GM12865 (cell line): ENCODE measurements around the gene HRH1.

Source experiments
- DNase-seq: peaks from one replicate; pipeline ENCODE4 v3.0.0; 2010; ENCODE audit warnings: low read depth
- H3K4me3 ChIP-seq: 2 replicates; pipeline ENCODE4 v1.5.1; 2011; ENCODE audit warnings: mild to moderate bottlenecking, low read depth, low read length, control low read depth
- CTCF ChIP-seq: IDR thresholded peaks from 2 replicates; pipeline ENCODE4 v1.5.1; 2011; ENCODE audit warnings: low read length, control low read depth, low read depth, inconsistent platforms; ENCODE audit not compliant: insufficient read depth; ENCODE audit errors: missing control alignments

Gene HRH1

GRCh38 chr3:11220230-11220629, 65.9 kb downstream of the HRH1 start:
- no peak for DNase-seq
- no peak for TF ChIP-seq CTCF
- no peak overlapping the region for H3K4me3 ChIP-seq

GRCh38 chr3:11221818-11222415, 67.6 kb downstream of the HRH1 start:
- TF ChIP-seq CTCF, result no peak
- no peak overlapping the region for H3K4me3 ChIP-seq
- DNase-seq, result no peak

GRCh38 chr3:11224010-11224409, 69.7 kb downstream of the HRH1 start:
- no peak for DNase-seq
- no peak overlapping the region for H3K4me3 ChIP-seq
- TF ChIP-seq CTCF, result no peak

GRCh38 chr3:11224870-11225229, 70.6 kb downstream of the HRH1 start:
- no peak for TF ChIP-seq CTCF
- H3K4me3 ChIP-seq, result no peak overlapping the region
- DNase-seq, result no peak

- no peak overlapping the region for H3K4me3 ChIP-seq
- no peak for DNase-seq
- TF ChIP-seq CTCF, result no peak
These were observed 71.7 kb downstream of the HRH1 start for GRCh38 chr3:11226042-11226370.

GRCh38 chr3:11228041-11228440, 73.7 kb downstream of the HRH1 start:
- no peak overlapping the region for H3K4me3 ChIP-seq
- no peak for TF ChIP-seq CTCF
- no peak for DNase-seq

- TF ChIP-seq CTCF, result no peak
- no peak for DNase-seq
- no peak overlapping the region for H3K4me3 ChIP-seq
These were observed 75.8 kb downstream of the HRH1 start for GRCh38 chr3:11230125-11230524.
